GM19324 (cell line): Measurements from ENCODE around the gene GJB3.
"Not testable (repeated sequence)": the region's sequence is repeated elsewhere in the genome, so short reads cannot be mapped to it uniquely, and the experiment has no call there.

ENCODE experiments used
- ATAC-seq: cut with Tn5 transposase; IDR thresholded peaks from one replicate; pipeline ENCODE4 v1.9.1; 2021; ENCODE audit warnings: mild to moderate bottlenecking, moderate library complexity; ENCODE audit not compliant: unreplicated experiment, low FRiP score

The GJB3 gene

DNA sequence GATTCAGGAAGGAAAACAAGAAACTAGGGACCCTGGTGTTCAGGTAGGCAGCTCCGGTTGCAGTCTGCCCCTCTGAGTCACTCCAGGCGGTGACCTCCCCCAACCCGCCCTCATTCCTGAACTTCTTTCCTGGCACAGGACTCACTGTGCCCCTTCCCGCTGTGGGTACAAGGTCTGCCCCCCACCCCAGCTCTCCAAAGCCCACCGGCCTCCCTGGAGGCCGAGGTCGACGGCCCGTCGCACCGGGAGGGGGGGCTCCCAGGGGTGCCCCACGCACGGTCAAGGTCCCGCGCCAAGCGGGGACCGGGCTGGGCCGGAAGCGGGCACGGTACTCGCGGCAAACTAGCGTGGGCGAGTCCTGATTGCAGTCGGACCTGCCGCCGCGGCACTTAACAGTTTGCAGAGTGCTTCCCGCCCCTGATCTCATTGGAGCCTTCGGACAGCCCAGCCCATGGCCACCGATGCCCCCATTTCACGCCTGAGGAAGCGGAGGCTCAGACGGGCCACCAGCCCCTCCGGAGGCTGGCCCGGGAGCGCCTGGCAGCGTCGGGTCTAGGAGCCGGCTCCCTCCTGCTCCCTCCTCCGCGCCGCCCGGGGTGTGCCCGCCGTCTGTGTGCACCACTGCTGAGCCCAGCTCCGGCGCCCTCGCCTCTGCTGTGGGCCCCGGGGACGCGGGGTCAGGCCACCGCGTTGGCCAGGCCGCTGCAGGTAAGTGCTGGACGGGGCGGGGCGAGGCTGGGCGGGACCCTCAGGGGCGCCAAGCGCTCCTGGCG, at the start of gene GJB3:
Gene GJB3 (plus strand): TSS at position 144 of the 773 bp plus-strand sequence. CDS start 3,549 bp downstream, outside the sequence.
- no peak for ATAC-seq

DNA sequence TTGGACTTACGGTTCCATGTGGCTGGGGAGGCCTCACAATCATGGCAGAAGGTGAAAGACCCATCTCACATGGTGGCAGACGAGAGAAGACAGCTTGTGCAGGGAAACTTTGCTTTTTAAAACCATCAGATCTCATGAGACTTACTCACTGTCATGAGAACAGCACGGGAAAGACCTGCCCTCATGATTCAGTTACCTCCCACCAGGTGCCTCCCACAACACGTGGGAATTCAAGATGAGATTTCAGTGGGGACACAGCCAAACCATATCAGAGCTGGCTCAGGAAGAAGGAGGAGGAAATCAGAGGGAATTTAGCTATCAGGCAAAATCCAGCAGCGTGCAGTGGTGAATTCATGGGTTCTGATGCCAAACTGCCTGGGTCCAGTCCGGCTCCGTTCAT, 48.2 kb upstream of the GJB3 start:
- ATAC-seq: not testable (repeated sequence)

DNA sequence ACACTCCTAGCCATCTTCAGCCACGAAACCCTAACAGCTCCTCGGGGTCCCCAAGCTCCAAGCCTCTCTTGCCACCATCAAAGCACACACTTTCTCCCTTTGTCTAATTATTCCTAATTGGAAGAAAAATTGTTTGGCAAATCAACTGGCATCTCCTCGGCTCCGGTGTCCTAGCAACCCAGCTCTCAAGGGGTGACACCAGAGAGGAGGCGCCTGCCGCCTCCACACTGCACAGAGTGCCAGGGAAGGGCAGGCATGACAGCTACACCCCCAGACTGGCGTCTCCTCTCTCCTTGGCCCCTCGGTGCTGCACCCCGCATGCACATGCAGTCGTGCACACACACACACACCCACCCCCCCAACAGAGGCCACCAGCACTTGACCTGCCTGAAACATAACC, 44.3 kb upstream of the GJB3 start:
- ATAC-seq: no peak

DNA sequence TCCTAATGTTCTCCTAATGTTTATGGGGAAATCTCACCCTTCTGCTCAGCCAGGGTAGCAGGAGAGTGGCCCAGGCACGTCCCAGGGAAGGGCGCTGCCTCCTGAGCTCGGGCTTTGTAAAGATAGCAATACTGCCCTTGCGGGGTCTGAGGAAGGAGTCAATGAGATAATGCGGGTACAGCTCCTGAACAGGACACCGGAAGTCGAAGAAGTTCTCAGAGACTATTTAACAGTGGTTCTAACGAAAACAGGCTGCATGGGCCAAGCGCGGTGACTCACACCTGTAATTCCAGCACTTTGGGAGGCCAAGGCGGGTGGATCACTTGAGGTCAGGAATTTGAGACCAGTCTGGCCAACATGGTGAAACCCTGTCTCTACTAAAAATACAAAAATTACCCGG, 43.8 kb upstream of the GJB3 start:
- ATAC-seq: not testable (repeated sequence)

DNA sequence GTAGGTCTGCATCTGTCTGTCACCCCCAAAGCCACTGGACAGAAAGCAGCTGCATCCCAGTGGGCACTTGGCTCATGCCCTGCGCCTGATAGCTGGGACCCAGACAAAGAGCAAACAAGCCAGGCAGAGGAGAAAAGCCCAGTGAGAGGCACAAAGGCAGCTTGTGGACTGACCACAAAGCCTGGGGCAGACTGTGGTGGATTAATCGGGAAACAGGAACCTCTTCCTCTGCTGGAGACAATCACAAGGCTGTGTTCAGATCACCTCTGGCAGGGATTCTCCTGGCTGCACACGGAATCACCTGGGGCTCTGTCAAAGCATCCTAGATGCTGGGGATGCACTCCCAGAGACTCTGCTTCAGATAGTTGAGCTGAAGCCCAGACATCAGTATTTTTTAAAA, 41.4 kb upstream of the GJB3 start:
- no peak for ATAC-seq

DNA sequence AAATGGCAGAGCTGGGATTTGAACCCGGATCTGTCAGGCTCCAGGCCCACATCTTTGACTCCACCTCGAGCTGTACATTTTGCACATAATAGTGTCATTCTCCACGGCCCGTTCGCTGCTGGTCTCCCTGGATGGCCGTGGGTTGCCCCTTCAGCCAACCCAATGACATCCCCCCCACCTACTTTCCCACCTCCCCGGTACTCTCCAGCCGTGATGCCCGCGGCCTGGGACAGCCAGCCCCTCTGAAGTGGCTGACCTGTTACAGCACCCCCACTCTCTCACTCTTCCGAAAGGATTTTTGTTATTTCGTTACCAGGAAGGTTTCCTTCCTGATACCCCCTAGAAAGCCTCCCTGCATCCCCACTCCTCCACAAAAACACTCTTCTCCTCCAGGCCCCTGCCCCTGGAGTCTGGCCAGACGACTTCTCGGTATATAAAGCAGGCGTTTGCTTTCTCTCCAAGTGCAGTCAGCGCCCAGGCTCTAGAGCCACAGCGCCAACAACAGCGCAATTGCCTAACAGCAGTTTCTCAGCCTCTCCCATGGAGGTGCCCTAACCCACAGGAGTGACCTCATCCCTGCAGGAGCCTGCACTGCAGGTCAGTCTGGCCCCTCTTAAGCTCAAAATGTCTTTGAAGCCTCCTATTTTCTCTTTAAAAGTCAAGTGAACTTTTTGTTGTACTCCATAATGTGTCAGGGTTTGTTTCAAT, 40.7 kb upstream of the GJB3 start:
- ATAC-seq: no peak

DNA sequence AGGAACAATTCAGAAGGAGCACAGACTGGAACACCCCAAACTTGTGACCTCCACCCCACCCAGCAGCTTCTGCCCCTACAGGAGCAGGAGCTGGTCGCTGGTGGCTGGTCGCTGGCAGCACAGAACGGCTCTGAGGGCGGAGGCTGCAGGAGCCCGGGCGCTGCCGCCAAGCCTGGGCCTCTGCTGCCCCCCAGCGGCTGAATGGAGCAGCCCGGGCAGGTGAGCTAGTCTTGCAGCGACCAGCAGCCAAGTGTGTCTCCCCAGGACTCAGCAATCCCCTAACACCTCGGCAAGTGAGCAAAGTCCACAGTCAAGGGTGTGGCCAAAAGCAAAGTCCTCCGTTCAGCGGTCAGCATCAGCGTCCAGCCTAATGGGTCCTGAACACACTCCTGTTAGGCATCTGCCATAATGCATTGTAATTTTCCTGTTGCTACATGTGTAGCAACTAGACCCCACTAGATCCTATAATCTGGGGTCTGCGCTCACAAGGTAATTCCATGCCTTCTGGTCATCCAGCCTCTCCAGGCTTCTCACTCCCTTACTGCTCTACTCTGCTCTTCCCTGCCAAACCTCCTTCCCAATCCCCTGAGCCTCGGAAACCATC, 38.2 kb upstream of the GJB3 start:
- no peak for ATAC-seq

DNA sequence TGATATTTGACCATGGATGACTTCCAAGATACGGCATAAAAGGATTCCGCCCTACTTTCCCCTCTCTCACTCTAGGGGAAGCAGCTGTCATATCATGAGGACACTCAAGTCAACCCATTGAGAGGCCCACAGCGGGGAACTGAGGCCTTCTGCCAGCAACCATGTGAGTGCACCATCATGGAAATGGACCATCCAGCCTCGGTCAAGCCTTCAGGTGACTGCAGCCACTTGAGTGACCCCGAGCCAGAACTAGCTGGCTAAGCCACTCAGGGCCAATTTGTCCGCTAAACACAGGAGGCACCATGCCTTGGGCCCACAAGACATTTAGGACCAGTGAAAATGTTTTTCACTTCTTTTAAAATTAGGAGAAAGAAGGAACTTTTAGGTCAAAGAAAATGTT, 37.2 kb upstream of the GJB3 start:
- no peak for ATAC-seq

DNA sequence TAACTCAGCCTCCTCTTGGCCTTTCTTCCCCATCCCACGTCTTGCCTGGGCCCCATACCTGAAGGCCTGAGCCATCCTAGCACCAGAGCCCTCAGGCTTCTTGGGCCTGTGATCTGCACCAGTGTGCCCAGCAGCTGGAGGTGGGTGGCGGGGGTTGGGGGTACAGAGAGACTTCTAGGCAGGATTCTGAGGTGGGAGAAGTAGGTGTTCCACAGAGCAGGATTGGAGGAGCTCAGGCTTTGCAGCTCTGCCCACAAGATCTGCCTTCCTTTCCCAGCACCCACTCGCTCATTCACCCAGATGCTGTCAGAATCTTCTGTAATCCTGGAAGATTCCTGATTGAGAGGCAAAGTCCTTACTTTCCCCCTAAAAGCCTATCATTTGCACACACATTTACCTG, 36.2 kb upstream of the GJB3 start:
- ATAC-seq: no peak

DNA sequence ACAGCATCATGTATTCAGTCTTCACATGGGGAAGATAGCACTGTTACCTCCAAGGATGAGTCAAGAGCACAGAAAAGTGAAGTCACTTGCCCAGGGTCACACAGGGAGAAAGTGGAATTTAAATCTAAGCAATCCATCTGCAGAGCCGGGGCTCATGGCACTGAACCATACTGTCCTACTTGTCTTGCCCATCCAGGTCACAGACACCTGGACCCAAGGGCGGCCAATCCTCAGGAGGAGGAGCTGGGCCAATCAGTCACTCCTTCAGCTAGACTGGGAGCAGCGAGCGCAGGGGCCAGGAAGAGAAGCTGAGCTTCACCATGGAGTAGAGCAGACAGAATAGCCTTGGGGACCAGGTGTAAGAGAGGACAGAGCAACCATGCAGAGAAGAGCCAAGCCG, 35.3 kb upstream of the GJB3 start:
- ATAC-seq: no peak

DNA sequence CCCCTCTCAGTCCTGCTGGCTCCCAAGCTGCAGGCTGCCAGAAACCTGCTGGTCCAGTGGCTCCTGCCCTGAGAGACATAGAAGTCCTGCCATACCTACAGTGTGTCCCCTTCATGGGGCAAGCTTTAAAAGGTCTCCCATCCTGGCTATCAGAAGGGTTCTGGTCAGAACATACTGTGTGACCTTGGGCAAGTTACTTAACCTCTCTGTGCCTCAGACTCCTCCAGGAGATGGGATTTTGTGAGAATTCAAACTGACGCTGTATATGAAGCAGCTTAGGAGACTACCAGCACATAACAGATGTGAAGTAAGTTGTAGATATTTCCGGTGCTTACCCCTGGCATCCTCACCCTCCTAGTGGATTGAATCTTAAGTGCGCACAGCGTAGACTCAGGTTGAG, 34.9 kb upstream of the GJB3 start:
- ATAC-seq: no peak

DNA sequence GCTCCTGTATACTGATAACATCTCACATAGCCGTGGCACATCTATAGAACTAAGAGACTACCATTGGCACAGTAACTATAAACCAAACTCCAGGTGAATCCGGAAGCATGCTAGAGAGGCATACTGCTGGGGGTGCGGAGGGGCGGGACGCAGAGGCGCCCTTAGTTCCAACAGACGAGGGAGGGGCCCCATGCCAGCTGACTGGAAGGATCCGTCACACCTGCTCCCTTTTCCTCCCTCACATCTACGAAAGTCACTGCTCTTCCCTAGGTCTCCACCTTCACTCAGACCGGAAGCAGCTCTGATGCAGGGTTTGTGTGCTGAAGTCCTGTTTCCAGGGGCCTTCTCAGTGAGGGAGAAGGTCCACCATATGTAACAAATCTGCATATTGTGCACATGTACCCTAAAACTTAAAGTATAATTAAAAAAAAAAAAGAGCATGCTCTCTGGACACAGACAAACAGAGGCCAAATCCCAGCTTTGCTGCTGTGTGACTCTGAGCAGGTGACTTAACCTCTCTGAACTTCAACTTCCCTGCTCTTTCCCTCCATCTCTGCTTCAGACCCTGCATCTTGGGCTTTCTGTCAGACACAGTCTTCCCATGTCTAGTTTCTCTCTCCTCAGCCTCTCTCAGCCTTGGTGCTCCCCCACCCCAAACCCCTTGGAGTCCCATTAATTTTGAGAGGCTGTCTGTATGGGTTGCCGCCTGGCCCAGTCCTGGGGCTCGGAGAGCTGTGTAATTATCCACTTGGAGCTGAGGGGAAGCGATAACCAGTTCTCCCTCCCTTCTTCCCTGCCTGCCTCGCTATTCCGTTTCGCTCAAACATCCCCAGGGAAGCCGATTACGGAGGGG, 34.0 kb upstream of the GJB3 start:
- ATAC-seq: no peak

DNA sequence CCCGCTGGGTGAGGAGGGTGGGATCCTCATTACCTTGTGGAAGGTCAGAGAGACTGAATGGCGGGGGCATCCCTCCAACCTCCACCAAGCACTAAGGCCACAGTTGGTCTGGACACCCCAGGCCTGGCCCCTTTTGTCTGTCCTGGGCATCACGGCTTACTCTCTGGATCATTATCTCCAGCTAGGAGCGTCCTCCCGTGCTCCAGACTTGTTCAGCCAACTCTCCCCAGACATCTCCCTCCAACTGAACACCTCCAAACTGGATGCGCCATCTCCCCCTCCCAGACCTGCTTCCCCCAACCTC, 33.4 kb upstream of the GJB3 start:
- no peak for ATAC-seq

DNA sequence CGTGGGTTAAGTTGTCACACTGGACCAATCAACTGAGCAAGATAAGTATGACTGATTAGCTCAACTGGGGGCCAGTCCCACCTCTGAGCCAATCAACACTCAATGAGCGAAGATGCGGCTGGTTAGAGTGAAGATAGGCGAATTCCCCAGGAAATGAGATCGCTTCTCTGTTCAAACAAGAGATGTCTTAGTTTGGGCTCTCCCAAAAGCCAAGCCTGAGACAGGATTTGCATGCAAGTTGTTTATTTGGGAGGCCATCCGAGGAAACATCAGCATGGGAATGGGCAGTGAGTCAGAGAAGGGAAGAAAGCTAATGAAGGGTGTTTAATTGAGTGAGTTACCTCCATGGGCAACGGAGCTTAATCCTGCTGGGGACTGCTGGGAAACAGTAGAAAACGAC, 31.0 kb upstream of the GJB3 start:
- ATAC-seq: no peak

DNA sequence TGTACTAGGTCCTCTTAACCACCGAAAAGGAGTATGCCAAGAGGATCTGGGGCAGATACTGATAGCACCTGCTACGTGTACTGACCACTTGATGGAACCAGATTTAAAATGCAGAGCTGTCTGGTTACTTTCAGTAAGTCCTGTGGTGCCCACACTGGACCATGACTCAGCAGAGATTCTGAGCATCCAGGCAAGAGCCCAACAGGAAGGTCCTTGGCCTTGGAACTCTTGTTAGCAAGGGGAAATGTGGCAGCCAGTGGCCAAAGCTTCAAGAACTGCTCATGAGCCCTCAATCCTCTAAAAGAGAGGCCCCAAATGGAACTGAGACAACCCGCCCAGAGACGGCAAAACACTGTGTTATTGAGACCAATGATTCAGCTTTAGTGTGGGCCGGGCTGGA, 30.4 kb upstream of the GJB3 start:
- no peak for ATAC-seq

DNA sequence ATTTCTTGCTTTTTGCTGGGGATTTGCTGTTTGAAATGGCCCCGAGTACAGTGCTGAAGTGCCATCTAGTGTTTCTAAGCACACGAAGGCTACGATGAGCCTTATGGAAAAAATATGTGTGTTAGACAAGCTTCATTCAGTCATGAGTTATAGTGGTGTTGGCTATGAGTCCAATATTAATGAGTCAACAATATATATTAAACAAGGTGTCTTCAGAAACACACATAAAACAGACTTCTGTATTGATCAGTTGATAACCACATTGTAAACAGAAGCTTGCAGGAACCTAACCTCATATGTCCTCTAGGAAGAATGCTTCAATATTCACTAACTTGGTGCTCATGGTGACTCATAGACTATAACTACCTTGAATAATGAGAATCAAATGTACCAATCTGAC, 27.9 kb upstream of the GJB3 start:
- no peak for ATAC-seq

DNA sequence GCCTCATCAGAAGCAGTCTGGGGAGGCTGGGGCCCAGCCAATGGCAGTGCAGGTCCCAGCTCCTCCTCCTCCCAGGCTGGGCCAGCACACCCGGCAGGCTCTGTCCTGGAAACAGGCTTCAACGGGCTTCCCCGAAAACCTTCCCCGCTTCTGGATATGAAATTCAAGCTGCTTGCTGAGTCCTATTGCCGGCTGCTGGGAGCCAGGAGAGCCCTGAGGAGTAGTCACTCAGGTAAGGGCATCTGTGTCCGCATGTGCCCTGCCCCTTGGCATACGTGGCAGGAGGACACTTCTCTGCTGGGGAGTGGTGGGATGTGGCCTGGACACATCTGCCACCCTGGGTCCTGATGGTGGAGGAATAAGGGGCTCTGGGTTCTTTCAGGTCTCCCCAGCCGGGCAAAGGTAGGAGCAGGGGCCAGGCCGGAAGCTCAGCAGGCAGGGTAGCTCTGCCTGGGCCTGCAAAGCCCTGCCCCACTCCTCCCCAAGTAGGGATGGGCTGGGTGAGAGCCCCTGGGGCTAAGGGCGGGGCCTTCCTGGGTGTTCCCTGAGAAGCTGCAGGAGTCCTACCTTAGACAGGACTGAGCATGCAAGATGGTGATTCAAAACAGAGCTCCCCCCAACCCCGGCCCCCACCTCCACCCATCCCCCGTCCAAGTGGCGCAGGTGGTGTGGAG, 25.9 kb upstream of the GJB3 start, which contains the start of gene GJB5:
Gene GJB5 (plus strand): TSS at position 84 of the 674 bp plus-strand sequence. CDS start 2,284 bp downstream, outside the sequence.
- no peak for ATAC-seq

DNA sequence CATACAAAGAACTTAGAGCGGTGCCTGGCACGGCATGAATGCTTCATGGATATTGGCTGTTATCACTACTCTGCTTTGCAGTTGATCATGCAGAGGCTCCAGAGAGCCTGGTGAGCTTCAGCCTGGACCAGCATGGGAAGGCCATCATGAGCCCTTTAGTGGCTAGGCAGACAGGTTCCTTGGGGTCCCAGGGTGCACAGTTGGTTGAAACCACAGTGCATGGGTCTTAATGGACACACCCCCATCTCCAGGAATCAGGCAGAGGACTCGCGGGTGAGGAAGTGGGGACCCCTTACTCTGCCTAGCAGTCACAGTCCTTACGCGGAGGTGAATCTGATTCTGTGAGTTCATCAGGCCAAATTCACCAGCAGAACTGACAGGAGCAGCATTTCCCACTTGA, 25.1 kb upstream of the GJB3 start:
- no peak for ATAC-seq

DNA sequence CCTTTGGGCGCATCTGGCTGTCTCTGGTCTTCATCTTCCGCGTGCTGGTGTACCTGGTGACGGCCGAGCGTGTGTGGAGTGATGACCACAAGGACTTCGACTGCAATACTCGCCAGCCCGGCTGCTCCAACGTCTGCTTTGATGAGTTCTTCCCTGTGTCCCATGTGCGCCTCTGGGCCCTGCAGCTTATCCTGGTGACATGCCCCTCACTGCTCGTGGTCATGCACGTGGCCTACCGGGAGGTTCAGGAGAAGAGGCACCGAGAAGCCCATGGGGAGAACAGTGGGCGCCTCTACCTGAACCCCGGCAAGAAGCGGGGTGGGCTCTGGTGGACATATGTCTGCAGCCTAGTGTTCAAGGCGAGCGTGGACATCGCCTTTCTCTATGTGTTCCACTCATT, 23.6 kb upstream of the GJB3 start:
- ATAC-seq: no peak

DNA sequence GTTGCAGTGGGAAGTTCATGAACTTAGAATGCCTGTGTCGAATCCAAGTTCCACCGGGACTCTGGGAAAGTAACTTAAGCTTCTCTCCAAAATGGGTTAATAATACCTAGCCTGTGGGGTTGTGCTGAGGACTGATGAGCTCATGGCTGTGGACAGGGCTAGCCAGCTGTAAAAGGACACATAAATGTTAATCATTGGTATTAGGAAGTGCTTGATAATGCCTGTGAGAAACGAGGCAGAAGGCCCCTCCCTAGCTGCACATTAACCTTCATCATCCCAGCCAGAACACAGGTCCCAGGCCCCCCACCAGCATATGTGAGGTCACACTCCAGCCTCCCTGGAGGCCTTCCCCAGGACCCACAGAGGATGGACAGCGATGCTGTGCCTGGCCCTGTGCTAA, 22.3 kb upstream of the GJB3 start:
- ATAC-seq: no peak
